Measurements from ENCODE around the gene VOPP1. TPM values are rescaled to one million over a fixed set of nuclear protein-coding genes. Genes with fewer than 3 reads are reported as not detected.

The VOPP1 gene
- total RNA-seq, 2 experiments from 2014 or later = 32.6 to 34.7 TPM

GRCh38 chr7:55438757-55439525 lies 133.4 kb downstream of the VOPP1 start:
- H3K4me1 Mint-ChIP-seq (ENCODE audit: low read depth) = peaks cover 28% of the 10 kb centered on the region
- POLR2A ChIA-PET = interaction anchor here (1.2 kb wide), 1 partner anchor 70 kb away, joined by 4 read pairs; no protein-coding TSS in a partner anchor
- TF ChIP-seq CTCF (IDR thresholded peaks at IDR 0.05) = no peak
- no peak overlapping the region for H3K4me3 Mint-ChIP-seq
- no peaks in the 10 kb centered on the region for H3K36me3 Mint-ChIP-seq (ENCODE audit: low read depth)
- H3K27me3 Mint-ChIP-seq = no peaks in the 10 kb centered on the region
- CTCF ChIA-PET = no interaction called here
- intact Hi-C loops (cut with micrococcal nuclease) = no loop called here
- H3K9me3 Mint-ChIP-seq = no peaks in the 10 kb centered on the region
- ATAC-seq (no peak), DNase-seq (no peak)
- H3K27ac Mint-ChIP-seq = no peak overlapping the region

GRCh38 chr7:55438085-55438756 lies 134.1 kb downstream of the VOPP1 start:
- no peak for DNase-seq
- TF ChIP-seq CTCF (IDR thresholded peaks at IDR 0.05) = no peak
- H3K9me3 Mint-ChIP-seq = no peaks in the 10 kb centered on the region
- POLR2A ChIA-PET = interaction anchor here (1.2 kb wide), 1 partner anchor 71 kb away, joined by 4 read pairs; no protein-coding TSS in a partner anchor
- H3K27ac Mint-ChIP-seq = no peak overlapping the region
- intact Hi-C loops (cut with micrococcal nuclease) = no loop called here
- peaks cover 32% of the 10 kb centered on the region for H3K4me1 Mint-ChIP-seq (ENCODE audit: low read depth)
- no peaks in the 10 kb centered on the region for H3K27me3 Mint-ChIP-seq
- no peak for ATAC-seq
- CTCF ChIA-PET = no interaction called here
- H3K36me3 Mint-ChIP-seq (ENCODE audit: low read depth) = no peaks in the 10 kb centered on the region
- H3K4me3 Mint-ChIP-seq = no peak overlapping the region

- no peaks in the 10 kb centered on the region for H3K36me3 Mint-ChIP-seq (ENCODE audit: low read depth)
- ATAC-seq (no peak), DNase-seq (no peak)
- ChIA-PET POLR2A (no interaction called here), CTCF (no interaction called here)
- no peaks in the 10 kb centered on the region for H3K9me3 Mint-ChIP-seq
- intact Hi-C loops (cut with micrococcal nuclease) = no loop called here
- no peaks in the 10 kb centered on the region for H3K27me3 Mint-ChIP-seq
- no peak overlapping the region for H3K4me3 Mint-ChIP-seq
- H3K27ac Mint-ChIP-seq = no peak overlapping the region
- H3K4me1 Mint-ChIP-seq (ENCODE audit: low read depth) = peaks cover 38% of the 10 kb centered on the region
- no peak for TF ChIP-seq CTCF (IDR thresholded peaks at IDR 0.05)
Measured at GRCh38 chr7:55437375-55437774, 134.9 kb downstream of the VOPP1 start.

- H3K4me3 Mint-ChIP-seq = no peak overlapping the region
- no peaks in the 10 kb centered on the region for H3K36me3 Mint-ChIP-seq (ENCODE audit: low read depth)
- ChIA-PET CTCF (interaction anchor here (1.7 kb wide), 1 partner anchor 21 kb away, joined by 4 read pairs; no protein-coding TSS in a partner anchor), POLR2A (interaction anchor here (0.6 kb wide), 1 partner anchor 132 kb away, joined by 3 read pairs; no protein-coding TSS in a partner anchor)
- ATAC-seq (no peak), DNase-seq (no peak)
- no peaks in the 10 kb centered on the region for H3K9me3 Mint-ChIP-seq
- no peak for TF ChIP-seq CTCF (IDR thresholded peaks at IDR 0.05)
- H3K27me3 Mint-ChIP-seq = no peaks in the 10 kb centered on the region
- intact Hi-C loops (cut with micrococcal nuclease) = no loop called here
- H3K4me1 Mint-ChIP-seq (ENCODE audit: low read depth) = peaks cover 38% of the 10 kb centered on the region
- no peak overlapping the region for H3K27ac Mint-ChIP-seq
Measured at GRCh38 chr7:55436457-55436856, 135.8 kb downstream of the VOPP1 start.

- no peaks in the 10 kb centered on the region for H3K27me3 Mint-ChIP-seq
- ATAC-seq (no peak), DNase-seq (no peak)
- CTCF ChIA-PET = interaction anchor here (1.7 kb wide), 1 partner anchor 20 kb away, joined by 4 read pairs; no protein-coding TSS in a partner anchor
- POLR2A ChIA-PET = no interaction called here
- intact Hi-C loops (cut with micrococcal nuclease) = no loop called here
- H3K9me3 Mint-ChIP-seq = no peaks in the 10 kb centered on the region
- H3K36me3 Mint-ChIP-seq (ENCODE audit: low read depth) = no peaks in the 10 kb centered on the region
- no peak overlapping the region for H3K27ac Mint-ChIP-seq
- no peak for TF ChIP-seq CTCF (IDR thresholded peaks at IDR 0.05)
- peaks cover 38% of the 10 kb centered on the region for H3K4me1 Mint-ChIP-seq (ENCODE audit: low read depth)
- no peak overlapping the region for H3K4me3 Mint-ChIP-seq
Measured at GRCh38 chr7:55435466-55435865, 136.8 kb downstream of the VOPP1 start.
